Measurements from ENCODE around the gene ATOSA. TPM values are rescaled to one million over a fixed set of nuclear protein-coding genes. Genes with fewer than 3 reads are reported as not detected.

Gene ATOSA
- total RNA-seq, 1 donor from 2014 or later: 16.6 TPM

DNA sequence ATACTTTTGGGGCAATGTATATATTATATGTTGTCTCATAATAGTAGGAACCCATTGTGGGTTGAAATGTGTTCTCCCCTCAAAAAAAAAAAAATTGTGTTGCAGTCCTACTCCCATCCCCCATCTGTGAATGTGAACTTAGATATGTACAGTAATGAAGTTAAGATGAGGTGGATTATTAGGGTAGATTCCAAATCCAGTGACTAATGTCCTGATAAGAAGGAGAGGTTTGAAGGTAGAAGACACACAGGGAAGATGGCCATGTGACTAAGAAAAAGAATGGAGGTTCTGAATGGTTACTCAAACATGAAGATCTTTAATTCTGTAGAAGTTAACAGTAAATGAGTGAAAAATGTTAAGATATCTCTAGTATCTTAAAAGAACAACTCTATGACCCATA is 3.0 kb upstream of the ATOSA start:
- Histone ChIP-seq H3K27me3 (ENCODE audit: control insufficient read depth, insufficient read depth, low read length) (no peaks in the 10 kb centered on the region), H3K4me3 (ENCODE audit: low read depth, low read length) (no peak overlapping the region), H3K36me3 (ENCODE audit: control insufficient read depth, insufficient read depth, low read length) (no peaks in the 10 kb centered on the region)
- peak; percentile 63 for DNase-seq (ENCODE audit: low read depth)
- FAIRE-seq: no peak
- no peak for TF ChIP-seq CTCF (IDR thresholded peaks at IDR 0.05; ENCODE audit: insufficient read depth, low read length, severe bottlenecking)

- FAIRE-seq: no peak
- DNase-seq (ENCODE audit: low read depth): no peak
- Histone ChIP-seq H3K27me3 (ENCODE audit: control insufficient read depth, insufficient read depth, low read length) (no peaks in the 10 kb centered on the region), H3K36me3 (ENCODE audit: control insufficient read depth, insufficient read depth, low read length) (no peaks in the 10 kb centered on the region), H3K4me3 (ENCODE audit: low read depth, low read length) (no peak overlapping the region)
- no peak for TF ChIP-seq CTCF (IDR thresholded peaks at IDR 0.05; ENCODE audit: insufficient read depth, low read length, severe bottlenecking)
These were observed 2.3 kb upstream of the ATOSA start for GRCh38 chr15:52681441-52681840.

DNA sequence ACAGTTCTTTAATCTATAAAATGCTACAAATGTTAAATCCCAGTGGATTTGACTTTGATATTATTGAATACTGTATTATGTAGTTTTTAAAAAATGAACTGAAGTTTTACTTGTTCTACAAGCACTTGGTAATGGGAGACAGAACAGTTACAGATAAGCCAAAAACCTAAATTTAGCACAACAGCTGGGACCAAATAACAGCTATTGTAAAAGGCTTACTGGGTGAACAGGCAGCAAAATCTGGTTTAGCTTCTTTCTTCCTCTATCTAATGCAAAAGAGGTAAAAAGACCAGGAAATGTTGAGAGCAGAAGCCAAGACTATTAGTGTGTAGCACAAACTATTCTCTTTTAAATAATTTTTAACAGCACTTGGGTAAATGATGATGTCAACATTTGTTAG is 1.6 kb upstream of the ATOSA start:
- H3K27me3 ChIP-seq (ENCODE audit: control insufficient read depth, insufficient read depth, low read length): no peaks in the 10 kb centered on the region
- FAIRE-seq (no peak), DNase-seq (ENCODE audit: low read depth) (no peak)
- no peak overlapping the region for H3K4me3 ChIP-seq (ENCODE audit: low read depth, low read length)
- TF ChIP-seq CTCF (IDR thresholded peaks at IDR 0.05; ENCODE audit: insufficient read depth, low read length, severe bottlenecking): no peak
- H3K36me3 ChIP-seq (ENCODE audit: control insufficient read depth, insufficient read depth, low read length): no peaks in the 10 kb centered on the region

GRCh38 chr15:52680041-52680391 is 828 bp upstream of the ATOSA start:
- DNase-seq (ENCODE audit: low read depth): no peak
- TF ChIP-seq CTCF (IDR thresholded peaks at IDR 0.05; ENCODE audit: insufficient read depth, low read length, severe bottlenecking): no peak
- no peaks in the 10 kb centered on the region for H3K36me3 ChIP-seq (ENCODE audit: control insufficient read depth, insufficient read depth, low read length)
- H3K27me3 ChIP-seq (ENCODE audit: control insufficient read depth, insufficient read depth, low read length): no peaks in the 10 kb centered on the region
- peak overlapping the region; percentile 96 for H3K4me3 ChIP-seq (ENCODE audit: low read depth, low read length)
- FAIRE-seq: no peak

GRCh38 chr15:52678468-52679231 is 538 bp downstream of the ATOSA start:
- DNase-seq (ENCODE audit: low read depth) (peak; percentile 49), FAIRE-seq (no peak)
- TF ChIP-seq CTCF (IDR thresholded peaks at IDR 0.05; ENCODE audit: insufficient read depth, low read length, severe bottlenecking): peak; percentile 25
- H3K36me3 ChIP-seq (ENCODE audit: control insufficient read depth, insufficient read depth, low read length): no peaks in the 10 kb centered on the region
- H3K27me3 ChIP-seq (ENCODE audit: control insufficient read depth, insufficient read depth, low read length): no peaks in the 10 kb centered on the region
- peak overlapping the region; percentile 96 for H3K4me3 ChIP-seq (ENCODE audit: low read depth, low read length)
